ENCODE measurements around the gene LBX2.
"Not testable (repeated sequence)": the region's sequence is repeated elsewhere in the genome, so short reads cannot be mapped to it uniquely, and the experiment has no call there.

LBX2 gene

GRCh38 chr2:74486141-74486540 is 13.3 kb downstream of the LBX2 start:
- no peak for DNase-seq

DNA sequence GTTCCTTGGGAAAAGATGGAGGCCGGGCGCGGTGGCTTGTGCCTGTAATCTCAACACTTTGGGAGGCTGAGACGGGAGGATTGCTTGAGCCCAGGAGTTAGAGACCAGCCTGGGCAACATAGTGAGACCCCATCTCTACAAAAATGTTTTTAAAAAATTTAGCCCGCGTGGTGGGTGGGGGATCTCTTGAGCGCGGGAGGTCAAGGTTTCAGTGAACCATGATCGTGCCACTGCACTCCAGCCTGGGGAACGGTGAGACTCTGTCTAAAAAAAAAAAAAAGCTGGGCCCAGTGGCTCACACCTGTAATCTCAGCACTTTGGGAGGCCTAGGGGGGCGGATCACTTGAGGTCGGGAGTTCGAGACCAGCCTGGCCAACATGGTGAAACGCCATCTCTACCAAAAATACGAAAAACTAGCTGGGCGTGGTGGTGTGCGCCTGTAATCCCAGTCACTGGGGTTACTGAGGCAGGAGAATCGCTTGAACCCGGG is 15.7 kb downstream of the LBX2 start:
- not testable (repeated sequence) for DNase-seq

DNA sequence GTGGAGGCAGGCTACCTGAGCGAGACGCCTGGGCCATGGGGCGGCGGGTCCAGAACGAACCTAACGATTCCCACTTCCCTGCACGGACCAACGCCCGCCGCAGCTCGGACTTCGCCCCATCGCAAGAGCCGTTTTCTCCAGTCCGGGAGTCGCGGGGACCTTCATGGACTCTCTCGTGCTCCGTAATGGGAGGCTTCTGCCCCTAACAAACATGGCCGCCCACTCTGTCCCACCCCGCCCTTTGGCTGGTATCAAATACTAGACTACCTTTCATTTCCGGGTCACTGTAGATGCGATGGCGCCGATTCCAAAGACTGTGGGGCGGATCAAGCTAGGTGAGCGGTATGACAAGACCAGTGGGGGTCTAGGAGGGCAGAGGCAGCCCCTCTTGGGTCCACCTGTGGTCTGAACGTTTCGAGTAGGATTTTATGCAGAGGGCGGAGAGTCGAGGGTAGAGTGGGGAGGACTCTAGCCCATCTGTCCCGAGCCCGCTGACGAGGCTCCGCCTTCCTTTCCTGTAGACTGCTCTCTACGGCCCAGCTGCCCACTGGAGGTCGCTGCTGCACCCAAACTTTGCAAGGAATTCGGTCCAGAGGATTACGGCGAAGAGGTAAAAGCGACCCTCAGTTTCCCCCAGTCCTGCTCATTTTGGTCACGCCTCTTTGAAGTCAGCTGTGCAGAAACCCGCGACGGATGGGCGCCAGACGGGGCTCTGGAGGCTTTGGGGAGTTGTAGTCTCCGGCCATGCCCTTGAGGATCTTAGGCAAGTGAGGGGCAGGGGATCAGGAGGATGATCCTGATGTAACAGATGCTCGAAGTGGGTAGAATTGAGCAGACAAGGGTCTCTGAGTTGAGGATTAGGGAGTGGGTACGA is 16.4 kb downstream of the LBX2 start, which contains the start of the genes CCDC142 and TTC31:
TSS of gene CCDC142 (minus strand) at position 198 of the 874 bp plus-strand sequence. CDS start at position 37, 161 bp downstream.
TSS of gene TTC31 (plus strand) at position 281 of the 874 bp plus-strand sequence. CDS start at position 296, 15 bp downstream.
- peak; percentile 77 to 99 (median 93) for DNase-seq

DNA sequence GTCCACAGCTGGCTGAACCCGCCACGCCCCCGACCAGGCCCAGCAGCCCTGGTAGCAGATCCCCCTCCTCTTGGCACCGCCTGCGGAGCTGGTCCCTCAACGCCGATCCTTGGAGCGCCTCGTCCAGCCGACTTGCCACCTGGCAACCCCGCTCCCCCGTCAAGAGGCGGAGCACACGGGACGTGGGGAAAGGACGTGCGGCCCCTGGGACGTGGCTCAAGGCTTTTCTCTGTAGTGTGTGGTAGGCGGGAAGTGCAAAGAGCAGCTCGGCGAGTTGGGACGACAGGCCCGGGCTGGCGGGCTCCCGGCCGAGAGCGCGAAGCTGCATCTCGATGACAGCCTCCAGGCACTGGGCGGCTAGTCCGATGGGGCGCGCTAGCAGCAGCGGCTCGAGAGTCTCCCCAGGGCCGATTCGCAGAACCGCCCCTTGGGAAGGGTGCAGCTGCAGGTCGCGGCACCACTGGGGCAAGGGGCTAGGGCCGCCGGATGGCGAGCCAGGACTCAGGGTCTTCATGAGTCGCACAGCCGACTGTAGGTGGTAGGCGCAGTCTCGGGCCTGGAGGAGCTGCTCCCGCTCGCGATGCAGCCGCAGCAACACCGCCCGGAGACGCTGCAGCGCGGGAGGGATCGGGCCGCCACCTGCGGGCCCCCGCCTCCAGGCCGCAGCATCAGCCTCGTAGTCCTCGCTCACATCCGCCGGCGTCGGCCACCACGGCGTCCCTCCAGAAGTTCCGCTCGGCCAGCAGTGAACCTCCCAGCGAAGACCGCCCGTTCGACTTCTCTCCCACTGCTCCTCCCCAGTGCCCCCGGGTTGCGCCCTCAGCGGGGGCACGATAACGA is 17.2 kb downstream of the LBX2 start:
- DNase-seq = peak in 11 of 51 donors; percentile 26 to 83 (median 63)

DNA sequence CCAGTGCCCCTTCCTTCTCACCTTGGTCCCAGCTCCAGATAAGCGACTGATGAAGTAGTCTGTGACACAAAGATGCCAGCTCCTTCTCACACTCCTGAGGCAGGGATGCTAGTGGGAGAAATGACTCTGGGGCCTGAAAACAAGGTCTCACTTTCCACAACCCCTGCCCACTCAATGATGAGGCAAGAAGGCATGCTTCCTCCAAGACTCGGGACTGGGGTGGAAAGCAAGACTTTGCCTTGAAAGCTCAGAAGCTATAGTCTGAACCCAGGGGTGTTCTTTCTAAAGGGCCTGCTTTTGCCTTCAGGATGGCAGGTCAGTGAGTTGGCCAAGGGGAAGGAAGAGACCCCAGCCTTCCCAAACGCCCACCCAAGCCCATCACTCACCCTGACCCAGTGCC is 18.0 kb downstream of the LBX2 start:
- no peak for DNase-seq

DNA sequence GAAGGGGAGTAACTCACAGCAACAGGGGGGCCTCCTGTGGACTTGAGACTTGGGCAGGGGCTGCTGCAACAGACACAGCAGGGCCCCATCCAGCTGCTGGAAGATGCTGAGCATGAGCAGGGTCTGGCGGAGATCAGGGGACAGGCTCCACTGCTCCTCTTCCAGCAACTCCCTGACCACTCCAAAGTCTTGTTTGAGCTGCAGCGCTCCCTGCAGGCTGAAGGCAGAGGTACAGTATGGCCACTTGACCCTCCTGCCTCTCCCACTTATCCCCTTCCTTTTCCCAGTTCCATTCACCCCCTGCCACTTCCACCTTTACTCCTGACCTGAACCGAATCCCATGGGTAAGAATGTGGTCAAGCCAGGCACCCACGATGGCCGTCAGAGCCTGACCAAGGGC is 24.5 kb downstream of the LBX2 start:
- DNase-seq = peak in 1 of 51 donors; percentile 10

DNA sequence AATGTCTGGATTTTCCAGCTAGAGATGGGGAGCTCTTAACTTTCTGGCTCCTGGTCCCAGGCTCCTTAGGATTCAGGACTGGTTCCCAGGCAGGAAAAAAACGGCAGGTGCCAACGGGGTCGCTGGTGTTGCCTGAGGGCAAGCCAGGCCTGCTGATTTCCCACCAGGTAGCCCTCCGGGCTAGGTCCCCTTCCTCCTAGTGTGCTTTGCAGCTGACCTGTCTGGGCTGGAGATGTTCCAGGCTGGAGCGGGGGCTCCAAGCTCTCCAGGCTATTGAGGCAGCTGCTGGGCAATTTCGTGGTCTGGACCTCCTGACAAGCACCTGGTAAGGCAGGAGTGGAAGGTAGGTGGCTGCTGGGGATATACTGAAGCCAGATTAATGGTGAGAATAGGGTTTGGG is 24.9 kb downstream of the LBX2 start:
- DNase-seq = no peak

- peak in 1 of 51 donors; percentile 44 for DNase-seq
These were observed 26.5 kb downstream of the LBX2 start for GRCh38 chr2:74472945-74473258.

- peak; percentile 45 to 97 (median 88) for DNase-seq
These were observed 27.1 kb downstream of the LBX2 start, which contains the start of gene MRPL53 for GRCh38 chr2:74472086-74472944. MRPL53 (minus strand) TSS chr2:74472680; CDS start chr2:74472660, 20 bp downstream.

GRCh38 chr2:74471332-74472065 is 27.9 kb downstream of the LBX2 start:
- no peak for DNase-seq

GRCh38 chr2:74470742-74471141 is 28.7 kb downstream of the LBX2 start:
- not testable (repeated sequence) for DNase-seq

GRCh38 chr2:74464406-74464805 is 35.0 kb downstream of the LBX2 start:
- DNase-seq = no peak

DNA sequence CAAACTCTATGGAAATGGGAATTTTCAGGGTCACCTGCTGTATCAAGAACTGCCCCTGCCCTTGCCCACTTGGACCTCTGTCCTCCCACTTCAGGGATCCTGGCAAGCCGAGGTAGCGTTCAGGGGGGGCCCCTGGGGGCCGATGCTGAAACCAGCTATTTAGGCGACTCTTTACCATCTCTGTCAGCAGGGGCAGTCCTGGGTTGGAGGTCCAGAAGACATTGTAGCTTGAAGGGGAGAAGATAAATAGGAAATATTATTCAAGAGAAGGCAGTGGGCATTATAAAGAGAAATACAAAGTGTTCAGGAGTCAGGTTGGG is 36.7 kb downstream of the LBX2 start:
- DNase-seq = no peak

DNA sequence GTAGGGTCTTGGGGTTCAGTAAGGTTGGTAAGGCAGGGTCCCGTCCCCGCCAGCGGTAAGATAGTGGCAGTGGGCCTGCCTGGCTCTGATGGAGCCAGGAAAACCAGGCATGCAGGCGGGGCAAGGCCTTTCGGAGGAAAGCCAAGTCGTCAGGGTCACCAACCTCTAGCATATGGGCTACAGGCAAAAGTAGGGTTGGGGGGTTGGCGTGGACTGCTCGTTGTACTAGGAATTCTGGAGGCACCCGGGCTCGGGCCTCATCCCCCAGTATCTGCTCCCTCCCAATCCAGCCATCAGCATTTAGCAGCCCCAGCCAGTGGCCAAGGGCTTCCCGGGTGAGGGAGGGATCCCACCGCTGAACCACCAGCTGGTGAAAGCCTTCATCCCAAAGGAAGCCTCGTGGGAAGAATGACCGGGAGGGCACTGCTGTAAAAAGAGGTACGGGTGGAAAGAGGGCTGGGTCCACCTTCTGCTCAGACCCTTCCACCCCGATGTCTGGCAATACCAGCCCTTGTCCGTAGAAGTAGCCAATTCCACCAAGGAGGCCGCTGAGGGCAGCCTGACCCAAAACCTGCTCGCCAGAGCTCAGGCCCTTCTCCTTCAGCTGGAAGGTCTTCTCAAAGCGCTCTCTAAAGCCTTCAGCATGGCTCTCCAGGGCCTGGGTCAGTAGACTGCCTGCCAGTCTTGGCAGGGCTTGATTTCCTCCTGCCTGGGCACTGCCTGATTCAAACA is 37.2 kb downstream of the LBX2 start:
- no peak for DNase-seq

DNA sequence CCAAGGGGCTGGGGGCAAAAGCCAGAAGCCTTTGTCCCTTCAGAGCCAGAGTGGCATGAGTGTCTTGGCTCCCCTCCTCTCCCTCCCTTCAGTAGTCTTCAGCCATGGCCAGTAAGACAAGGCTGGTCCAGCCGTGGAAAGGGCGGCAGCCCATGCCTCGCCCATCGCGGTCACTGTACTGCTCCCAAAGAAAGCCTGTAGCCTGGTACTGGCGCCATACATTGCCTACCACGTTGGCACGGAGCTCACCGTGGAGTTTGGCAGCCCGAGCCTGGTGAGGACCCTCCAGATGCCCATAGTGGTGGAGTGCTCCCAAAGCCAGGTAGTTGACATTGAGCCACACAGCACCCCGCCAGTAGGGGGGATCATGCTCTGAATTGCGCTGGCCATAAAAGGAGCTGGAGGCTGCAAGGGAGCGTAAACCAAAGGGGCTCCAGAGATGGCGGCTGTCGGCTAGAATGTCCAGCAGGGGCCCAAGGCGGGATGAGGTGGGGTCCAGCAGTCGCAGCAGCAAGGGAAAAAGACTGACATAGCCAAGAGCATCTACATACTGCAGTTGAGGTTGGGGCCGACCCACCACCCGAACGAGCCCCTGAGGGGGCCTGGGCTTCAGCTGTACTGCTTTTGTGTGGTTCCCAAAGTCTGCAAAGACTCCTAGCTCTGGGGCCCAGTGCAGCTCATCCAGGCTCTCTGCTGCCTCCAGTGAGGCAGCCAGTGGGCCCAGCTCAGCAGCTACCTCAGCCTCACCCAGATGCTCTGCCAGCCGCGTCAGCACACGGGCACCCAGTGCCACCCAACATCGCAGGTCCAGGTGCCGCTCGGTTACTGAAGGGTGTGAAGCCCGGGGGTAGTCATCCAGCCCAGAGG is 38.0 kb downstream of the LBX2 start:
- DNase-seq = no peak

DNA sequence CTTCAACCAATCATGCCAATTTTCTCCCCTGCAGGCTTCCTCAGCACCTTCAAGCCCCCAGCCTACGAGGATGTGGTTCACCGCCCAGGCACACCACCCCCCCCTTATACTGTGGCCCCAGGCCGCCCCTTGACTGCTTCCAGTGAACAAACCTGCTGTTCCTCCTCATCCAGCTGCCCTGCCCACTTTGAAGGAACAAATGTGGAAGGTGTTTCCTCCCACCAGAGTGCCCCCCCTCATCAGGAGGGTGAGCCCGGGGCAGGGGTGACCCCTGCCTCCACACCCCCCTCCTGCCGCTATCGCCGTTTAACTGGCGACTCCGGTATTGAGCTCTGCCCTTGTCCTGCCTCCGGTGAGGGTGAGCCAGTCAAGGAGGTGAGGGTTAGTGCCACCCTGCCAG is 39.2 kb downstream of the LBX2 start:
- not testable (repeated sequence) for DNase-seq

GRCh38 chr2:74459503-74460118 is 39.8 kb downstream of the LBX2 start:
- not testable (repeated sequence) for DNase-seq

DNA sequence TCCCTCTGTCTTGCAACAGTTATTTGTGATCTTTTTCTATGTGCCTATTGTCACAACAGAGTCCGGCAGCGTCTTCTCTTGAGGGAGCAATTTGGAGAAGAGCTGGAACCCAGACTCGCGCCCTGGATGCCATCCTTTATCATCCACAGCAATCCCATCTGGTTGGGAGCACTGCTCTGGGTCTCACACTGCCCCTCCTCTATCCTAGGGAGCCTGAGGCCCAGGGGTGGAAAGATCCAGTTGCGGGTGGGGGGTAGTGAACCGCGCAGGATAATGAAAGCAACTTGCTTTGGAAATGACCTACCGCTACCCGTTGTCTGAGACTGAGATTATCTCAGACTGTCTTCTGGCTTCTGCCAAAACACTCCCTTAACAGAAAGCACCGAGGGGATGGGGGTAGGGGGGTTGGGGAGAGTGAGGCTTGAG is 40.5 kb downstream of the LBX2 start:
- DNase-seq = no peak

Data from hypothalamus (tissue), 51 donors.